Measurements from ENCODE around the gene CTBP2. TPM values are rescaled to one million over a fixed set of nuclear protein-coding genes. Genes with fewer than 3 reads are reported as not detected.

Gene CTBP2
- total RNA-seq, 1 donor from 2014 or later: 123 TPM

- TF ChIP-seq CTCF (IDR thresholded peaks at IDR 0.05; ENCODE audit: insufficient read depth, low read length, severe bottlenecking): no peak
- H3K4me3 ChIP-seq (ENCODE audit: low read depth, low read length): no peak overlapping the region
- H3K36me3 ChIP-seq (ENCODE audit: control insufficient read depth, insufficient read depth, low read length): peaks cover 50% of the 10 kb centered on the region
- FAIRE-seq: no peak
- DNase-seq (ENCODE audit: low read depth): no peak
- H3K27me3 ChIP-seq (ENCODE audit: control insufficient read depth, insufficient read depth, low read length): no peaks in the 10 kb centered on the region
These were observed 162.4 kb downstream of the CTBP2 start for GRCh38 chr10:124997771-124998623.

- DNase-seq (ENCODE audit: low read depth) (no peak), FAIRE-seq (peak; percentile 68)
- H3K36me3 ChIP-seq (ENCODE audit: control insufficient read depth, insufficient read depth, low read length): peaks cover 48% of the 10 kb centered on the region
These were observed 163.1 kb downstream of the CTBP2 start for GRCh38 chr10:124997306-124997705.

GRCh38 chr10:124996854-124997215, 163.5 kb downstream of the CTBP2 start:
- Histone ChIP-seq H3K27me3 (ENCODE audit: control insufficient read depth, insufficient read depth, low read length) (no peaks in the 10 kb centered on the region), H3K4me3 (ENCODE audit: low read depth, low read length) (no peak overlapping the region), H3K36me3 (ENCODE audit: control insufficient read depth, insufficient read depth, low read length) (peaks cover 50% of the 10 kb centered on the region)
- DNase-seq (ENCODE audit: low read depth) (no peak), FAIRE-seq (no peak)
- no peak for TF ChIP-seq CTCF (IDR thresholded peaks at IDR 0.05; ENCODE audit: insufficient read depth, low read length, severe bottlenecking)

More at GRCh38 chr10:124997306-124997705, 163.1 kb downstream of the CTBP2 start:
- Histone ChIP-seq H3K27me3 (ENCODE audit: control insufficient read depth, insufficient read depth, low read length) (no peaks in the 10 kb centered on the region), H3K4me3 (ENCODE audit: low read depth, low read length) (no peak overlapping the region)
- no peak for TF ChIP-seq CTCF (IDR thresholded peaks at IDR 0.05; ENCODE audit: insufficient read depth, low read length, severe bottlenecking)

GRCh38 chr10:124996127-124996853, 164.1 kb downstream of the CTBP2 start:
- FAIRE-seq: no peak
- Histone ChIP-seq H3K36me3 (ENCODE audit: control insufficient read depth, insufficient read depth, low read length) (peaks cover 51% of the 10 kb centered on the region), H3K4me3 (ENCODE audit: low read depth, low read length) (no peak overlapping the region), H3K27me3 (ENCODE audit: control insufficient read depth, insufficient read depth, low read length) (no peaks in the 10 kb centered on the region)
- no peak for TF ChIP-seq CTCF (IDR thresholded peaks at IDR 0.05; ENCODE audit: insufficient read depth, low read length, severe bottlenecking)
- DNase-seq (ENCODE audit: low read depth): no peak

- TF ChIP-seq CTCF (IDR thresholded peaks at IDR 0.05; ENCODE audit: insufficient read depth, low read length, severe bottlenecking): no peak
- Histone ChIP-seq H3K36me3 (ENCODE audit: control insufficient read depth, insufficient read depth, low read length) (peaks cover 55% of the 10 kb centered on the region), H3K27me3 (ENCODE audit: control insufficient read depth, insufficient read depth, low read length) (no peaks in the 10 kb centered on the region), H3K4me3 (ENCODE audit: low read depth, low read length) (no peak overlapping the region)
- DNase-seq (ENCODE audit: low read depth) (no peak), FAIRE-seq (no peak)
These were observed 164.8 kb downstream of the CTBP2 start for GRCh38 chr10:124995605-124996004.
